GM15510 (cell line): ENCODE measurements around the gene KRT74.

Source experiments
- POLR2A ChIP-seq: IDR thresholded peaks from 3 replicates; pipeline ENCODE4 v1.6.1; 2011; ENCODE audit warnings: borderline replicate concordance; ENCODE audit not compliant: insufficient read length; ENCODE audit errors: extremely low read depth

KRT74 gene

DNA sequence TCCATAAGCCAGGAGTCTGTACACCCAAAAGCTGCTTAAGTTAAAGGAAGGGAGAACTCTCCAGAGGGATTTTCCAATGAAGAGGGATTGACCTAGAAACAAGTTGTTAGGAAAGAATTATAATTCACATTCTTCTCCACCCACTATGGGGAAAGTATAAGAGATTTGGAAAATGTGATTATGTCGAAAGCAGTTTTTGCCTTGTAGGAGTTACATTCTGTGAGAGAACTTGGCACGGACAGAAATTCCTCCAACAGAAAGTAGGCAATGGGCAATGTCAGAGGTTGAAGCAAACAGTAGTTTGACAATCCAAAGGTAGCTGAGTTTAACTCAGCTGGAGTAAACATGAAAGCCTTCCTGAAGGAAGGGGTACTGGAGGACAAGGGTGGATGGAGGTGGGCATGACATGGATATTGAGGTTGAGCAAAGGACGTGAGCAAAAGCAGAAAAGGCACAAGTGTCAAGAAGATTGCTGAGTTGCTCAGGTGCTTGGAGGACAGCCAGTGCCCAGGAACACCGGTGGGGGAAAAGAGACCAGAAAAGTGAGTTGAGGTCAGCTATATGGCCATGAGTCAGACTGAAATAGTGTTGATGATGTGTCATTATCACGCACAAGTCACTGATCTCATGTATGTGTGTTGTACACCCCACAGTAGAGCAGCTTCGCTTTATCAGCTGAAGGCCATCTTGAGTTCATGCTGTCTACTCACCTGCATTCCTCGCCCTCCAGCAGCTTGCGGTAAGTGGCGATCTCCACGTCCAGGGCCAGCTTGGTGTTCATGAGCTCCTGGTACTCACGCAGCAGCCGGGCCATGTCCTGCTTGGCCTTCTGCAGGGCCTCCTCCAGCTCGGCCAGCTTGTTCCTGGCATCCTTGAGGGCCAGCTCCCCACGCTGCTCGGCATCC, 57.5 kb downstream of the KRT74 start:
- no peak for TF ChIP-seq POLR2A
